NCI-H2227 treated with DMSO at 0.1 percent for 48 hours (cell line): ENCODE measurements around the gene PEMT.

Experiments
- DNase-seq: peaks from one replicate; lab custom pipeline; 2025; lab: John Stamatoyannopoulos, UW

Gene PEMT

GRCh38 chr17:17514993-17515933 is 76.2 kb downstream of the PEMT start:
- DNase-seq = no peak

GRCh38 chr17:17514361-17514992 is 77.0 kb downstream of the PEMT start:
- no peak for DNase-seq

GRCh38 chr17:17513626-17514025 is 77.9 kb downstream of the PEMT start:
- no peak for DNase-seq

GRCh38 chr17:17512866-17513265 is 78.6 kb downstream of the PEMT start:
- DNase-seq = no peak

- no peak for DNase-seq
Measured at GRCh38 chr17:17511881-17512858, 79.3 kb downstream of the PEMT start.

GRCh38 chr17:17511293-17511741 is 80.2 kb downstream of the PEMT start:
- DNase-seq = no peak

- DNase-seq = no peak
Measured at GRCh38 chr17:17510456-17511292, 80.8 kb downstream of the PEMT start.

- no peak for DNase-seq
Measured at GRCh38 chr17:17509601-17510425, 81.7 kb downstream of the PEMT start.

- no peak for DNase-seq
Measured at GRCh38 chr17:17508646-17509591, 82.6 kb downstream of the PEMT start.

GRCh38 chr17:17508019-17508535 is 83.4 kb downstream of the PEMT start:
- no peak for DNase-seq

GRCh38 chr17:17507465-17508011 is 84.0 kb downstream of the PEMT start:
- no peak for DNase-seq

- DNase-seq = no peak
Measured at GRCh38 chr17:17506893-17507464, 84.5 kb downstream of the PEMT start.

- DNase-seq = no peak
Measured at GRCh38 chr17:17506181-17506741, 85.2 kb downstream of the PEMT start.

GRCh38 chr17:17505610-17506171 is 85.8 kb downstream of the PEMT start:
- no peak for DNase-seq

- no peak for DNase-seq
Measured at GRCh38 chr17:17505151-17505550, 86.4 kb downstream of the PEMT start.

- no peak for DNase-seq
Measured at GRCh38 chr17:17504341-17505140, 87.0 kb downstream of the PEMT start.
